Endothelial cell of umbilical vein (primary cell): Measurements from ENCODE around the gene WDR86. TPM values are rescaled to one million over a fixed set of nuclear protein-coding genes. Genes with fewer than 3 reads are reported as not detected.

Experiments used
- BruUV-seq: library from RNA; stranded (reverse); fragments of 400-500 nt; replicated peaks from 2 replicates; lab custom pipeline; 2021; lab: Mats Ljungman, UMichigan
- CTCF ChIA-PET: fragments of 300-600, 350-600 bp; sonication (Branson Sonifier 250); formaldehyde crosslinking; loops from one replicate; lab custom pipeline; 2021; ENCODE audit warnings: antibody characterized with exemption, inconsistent platforms; lab: Charles Lee
- POLR2A ChIA-PET: fragments of 300-600, 350-600 bp; sonication (Branson Sonifier 250); formaldehyde crosslinking; loops from one replicate; lab custom pipeline; 2021; ENCODE audit warnings: antibody characterized with exemption, inconsistent platforms; lab: Charles Lee
- DNase-seq: peaks from one replicate; pipeline ENCODE4 v3.0.0-alpha.2; 2011; ENCODE audit warnings: low read depth, low spot score
- FAIRE-seq: peaks from 2 replicates; lab custom pipeline; 2011; peaks lifted over from hg19 to GRCh38; lab: Jason Lieb, UNC
- H2AFZ ChIP-seq: 2 replicates; pipeline ENCODE4 v1.6.0; 2012; ENCODE audit warnings: low read depth, low read length, control low read depth, inconsistent platforms
- H3K27ac ChIP-seq: 2 replicates; pipeline ENCODE4 v1.5.1; 2011; ENCODE audit warnings: low read depth, mild to moderate bottlenecking, control low read depth, low read length, moderate library complexity; ENCODE audit not compliant: insufficient read depth
- H3K27me3 ChIP-seq, 2 experiments: 2 replicates each; pipeline versions ENCODE4 v1.6.0 to v1.6.1; 2011; ENCODE audit warnings: low read length in 2 of 2, mixed read lengths in 1 of 2; ENCODE audit not compliant: control insufficient read depth in 2 of 2, insufficient read depth in 2 of 2
- H3K36me3 ChIP-seq, 2 experiments: 2 replicates in 1 of 2; 3 replicates in 1 of 2; pipeline ENCODE4 v1.5.1; 2011; ENCODE audit warnings: low read length in 2 of 2, mild to moderate bottlenecking in 1 of 2, moderate library complexity in 1 of 2; ENCODE audit not compliant: control insufficient read depth in 2 of 2, insufficient read depth in 2 of 2; ENCODE audit errors: extremely low read depth in 1 of 2
- H3K4me1 ChIP-seq: 3 replicates; pipeline ENCODE4 v1.5.1; 2011; ENCODE audit warnings: mild to moderate bottlenecking, low read length; ENCODE audit not compliant: control insufficient read depth, insufficient read depth; ENCODE audit errors: extremely low read depth
- H3K4me2 ChIP-seq: 2 replicates; pipeline ENCODE4 v1.6.1; 2011; ENCODE audit warnings: low read length, control low read depth, mixed read lengths; ENCODE audit not compliant: insufficient read depth
- H3K4me3 ChIP-seq, 3 experiments: fragments of 200-600 bp in 1 of 3; sonication (generic), shearing (Covaris generic) in 1 of 3; replicated peaks in 1 of 3; 2 replicates each; pipeline ENCODE4 v1.5.1; 2011 to 2016; ENCODE audit warnings: control low read depth in 3 of 3, low read length in 3 of 3, mild to moderate bottlenecking in 2 of 3, inconsistent platforms in 1 of 3, low read depth in 1 of 3, moderate library complexity in 1 of 3; ENCODE audit not compliant: insufficient read depth in 1 of 3
- H3K79me2 ChIP-seq: 2 replicates; pipeline ENCODE4 v1.6.0; 2012; ENCODE audit warnings: low read length, inconsistent platforms; ENCODE audit not compliant: control insufficient read depth, insufficient read depth
- H3K9ac ChIP-seq: replicated peaks from 2 replicates; pipeline ENCODE3; 2011; ENCODE audit warnings: low read length, control low read depth; ENCODE audit not compliant: insufficient read depth; ENCODE audit errors: extremely low read depth
- H3K9me1 ChIP-seq: replicated peaks from 3 replicates; pipeline ENCODE4 v1.6.0; 2011; ENCODE audit warnings: mild to moderate bottlenecking, low read length; ENCODE audit not compliant: control insufficient read depth, insufficient read depth; ENCODE audit errors: extremely low read depth
- H3K9me3 ChIP-seq: replicated peaks from 2 replicates; pipeline ENCODE4 v1.5.1; 2012; ENCODE audit warnings: low read length, inconsistent platforms; ENCODE audit not compliant: control insufficient read depth, insufficient read depth
- H4K20me1 ChIP-seq: replicated peaks from 2 replicates; pipeline ENCODE3; 2011; ENCODE audit warnings: mild to moderate bottlenecking, low read length; ENCODE audit not compliant: control insufficient read depth, insufficient read depth; ENCODE audit errors: extremely low read depth
- EZH2 ChIP-seq: IDR thresholded peaks from 2 replicates; pipeline ENCODE4 v1.6.1; 2012; ENCODE audit warnings: borderline replicate concordance, low read depth, mild to moderate bottlenecking, moderate library complexity, low read length, inconsistent platforms; ENCODE audit not compliant: severe bottlenecking
- FOS ChIP-seq: IDR thresholded peaks from 2 replicates; pipeline ENCODE4 v1.6.1; 2011; ENCODE audit warnings: mild to moderate bottlenecking, low read length, moderate library complexity, borderline replicate concordance; ENCODE audit not compliant: insufficient read depth
- GATA2 ChIP-seq: IDR thresholded peaks from 2 replicates; pipeline ENCODE4 v1.7.0; 2011; ENCODE audit warnings: low read depth, mild to moderate bottlenecking, moderate library complexity, mixed read lengths, low read length; ENCODE audit not compliant: insufficient read length, insufficient read depth
- JUN ChIP-seq: IDR thresholded peaks from 2 replicates; pipeline ENCODE4 v1.6.1; 2011; ENCODE audit warnings: borderline replicate concordance, low read depth; ENCODE audit not compliant: insufficient read length, insufficient read depth
- MYC ChIP-seq: IDR thresholded peaks from one replicate; pipeline ENCODE4 v1.6.1; 2011; ENCODE audit warnings: mild to moderate bottlenecking, low read depth, low read length
- POLR2A ChIP-seq: IDR thresholded peaks from 2 replicates; pipeline ENCODE4 v1.6.1; 2012; ENCODE audit warnings: low read depth, mild to moderate bottlenecking, control low read depth, low read length
- POLR2AphosphoS5 ChIP-seq: IDR thresholded peaks from 2 replicates; pipeline ENCODE4 v1.6.1; 2012; ENCODE audit warnings: low read depth, mild to moderate bottlenecking, control low read depth, low read length, moderate library complexity; ENCODE audit not compliant: insufficient read depth
- dilution Hi-C: fragments of 300-500 bp; cut with MboI; formaldehyde crosslinking; loops from one replicate; pipeline ENCODE4 v1.15.0; 2019; ENCODE audit warnings: low sequenced_read_pairs; ENCODE audit not compliant: extremely low pct_ligation_motif_present
- intact Hi-C: fragments of 100-400 bp; cut with micrococcal nuclease; formaldehyde crosslinking; loops from one replicate; pipeline ENCODE4 v1.10.0; 2022
- polyA plus RNA-seq, 4 experiments: library from polyadenylated mRNA; depleted of rRNA in 3 of 4; stranded (reverse) in 3 of 4; unstranded in 1 of 4; fragments of >200 nt; gene quantifications; 2 replicates each; pipeline versions ENCODE4 v1.2.1 to v1.2.3, GENCODE V29; 2011 to 2012; ENCODE audit warnings: missing spikeins in 1 of 4
- total RNA-seq: library from RNA; stranded (reverse); gene quantifications from 2 replicates; pipeline ENCODE4 v1.2.3, GENCODE V29; 2021
- TF ChIP-seq, protein P1 (sequence below), 2 donors: IDR thresholded peaks; 1 replicate in 1 of 2; 2 replicates in 1 of 2; pipeline ENCODE4 v1.5.1; 2011; ENCODE audit warnings: low read length in 2 of 2, mild to moderate bottlenecking in 2 of 2, moderate library complexity in 2 of 2, control low read depth in 1 of 2, inconsistent platforms in 1 of 2, low read depth in 1 of 2; ENCODE audit not compliant: insufficient read depth in 1 of 2; ENCODE audit errors: extremely low read depth in 1 of 2
- TF ChIP-seq, protein P2 (sequence below): IDR thresholded peaks from 2 replicates; pipeline ENCODE4 v1.6.1; 2011; ENCODE audit not compliant: insufficient read depth, insufficient read length

WDR86 gene
- total and polyA plus RNA-seq, 2 donors (not counting 3 experiments of a cell fraction or from before 2014, with no cell fraction given), result not detected

DNA sequence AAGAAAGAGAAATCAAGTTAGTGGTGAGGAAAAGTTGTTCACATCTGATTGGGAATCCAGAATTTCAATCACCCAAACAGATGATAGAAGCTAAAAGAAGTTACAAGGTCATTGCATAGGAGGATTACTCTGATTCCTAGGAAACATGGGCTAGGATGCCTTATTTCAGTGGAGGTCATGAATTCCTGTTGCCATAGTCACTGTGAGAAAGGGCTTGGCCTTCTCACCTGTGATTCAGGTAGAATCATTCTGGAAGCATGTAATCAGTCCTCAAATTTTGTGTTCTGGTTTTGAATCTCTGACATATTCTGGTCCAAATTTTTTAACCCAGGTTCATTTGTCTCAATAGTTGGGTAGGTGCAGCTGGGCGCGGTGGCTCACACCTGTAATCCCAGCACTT is 72.5 kb downstream of the WDR86 start:
- peaks cover 14 to 19% of the 10 kb centered on the region in 2 experiments for H3K27me3 ChIP-seq
- intact Hi-C loops, result no loop called here
- H2AFZ ChIP-seq, result no peak overlapping the region
- H3K79me2 ChIP-seq, result peaks cover 5% of the 10 kb centered on the region
- H3K4me3 ChIP-seq, result no peak overlapping the region
- dilution Hi-C loops, result no loop called here
- DNase-seq, result no peak
- no peaks in the 10 kb centered on the region for H3K9me1 ChIP-seq
- no peak for FAIRE-seq
- BruUV-seq, result no TSS peak
- TF ChIP-seq POLR2AphosphoS5 (no peak), EZH2 (no peak), MYC (no peak), POLR2A (no peak), GATA2 (no peak), JUN (no peak), FOS (no peak)
- TF ChIP-seq, protein P1, sequence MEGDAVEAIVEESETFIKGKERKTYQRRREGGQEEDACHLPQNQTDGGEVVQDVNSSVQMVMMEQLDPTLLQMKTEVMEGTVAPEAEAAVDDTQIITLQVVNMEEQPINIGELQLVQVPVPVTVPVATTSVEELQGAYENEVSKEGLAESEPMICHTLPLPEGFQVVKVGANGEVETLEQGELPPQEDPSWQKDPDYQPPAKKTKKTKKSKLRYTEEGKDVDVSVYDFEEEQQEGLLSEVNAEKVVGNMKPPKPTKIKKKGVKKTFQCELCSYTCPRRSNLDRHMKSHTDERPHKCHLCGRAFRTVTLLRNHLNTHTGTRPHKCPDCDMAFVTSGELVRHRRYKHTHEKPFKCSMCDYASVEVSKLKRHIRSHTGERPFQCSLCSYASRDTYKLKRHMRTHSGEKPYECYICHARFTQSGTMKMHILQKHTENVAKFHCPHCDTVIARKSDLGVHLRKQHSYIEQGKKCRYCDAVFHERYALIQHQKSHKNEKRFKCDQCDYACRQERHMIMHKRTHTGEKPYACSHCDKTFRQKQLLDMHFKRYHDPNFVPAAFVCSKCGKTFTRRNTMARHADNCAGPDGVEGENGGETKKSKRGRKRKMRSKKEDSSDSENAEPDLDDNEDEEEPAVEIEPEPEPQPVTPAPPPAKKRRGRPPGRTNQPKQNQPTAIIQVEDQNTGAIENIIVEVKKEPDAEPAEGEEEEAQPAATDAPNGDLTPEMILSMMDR (IDR thresholded peaks at IDR 0.05; ENCODE audit: extremely low read depth in 1 of 2, insufficient read depth in 1 of 2, low read depth in 1 of 2, low read length in 2 of 2), result no peak
- TF ChIP-seq, protein P2, sequence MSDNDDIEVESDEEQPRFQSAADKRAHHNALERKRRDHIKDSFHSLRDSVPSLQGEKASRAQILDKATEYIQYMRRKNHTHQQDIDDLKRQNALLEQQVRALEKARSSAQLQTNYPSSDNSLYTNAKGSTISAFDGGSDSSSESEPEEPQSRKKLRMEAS, result no peak
- no peak overlapping the region for H3K4me2 ChIP-seq
- H3K36me3 ChIP-seq, result no peaks in the 10 kb centered on the region
- peaks cover 6% of the 10 kb centered on the region for H3K4me1 ChIP-seq
- H3K27ac ChIP-seq, result no peak overlapping the region
- no peaks in the 10 kb centered on the region for H4K20me1 ChIP-seq
- H3K9me3 ChIP-seq, result no peaks in the 10 kb centered on the region
- POLR2A ChIA-PET, result no interaction called here
- no peak overlapping the region for H3K9ac ChIP-seq
- CTCF ChIA-PET, result interaction anchor here (1.0 kb wide), 1 partner anchor 21 kb away, joined by 3 read pairs; no protein-coding TSS in a partner anchor
